ENCODE measurements around the gene NBPF3.
A peak's percentile ranks its signal among the peaks of the same experiment; 100 is the strongest.
"Not testable (repeated sequence)": the region's sequence is repeated elsewhere in the genome, so short reads cannot be mapped to it uniquely, and the experiment has no call there.

NBPF3 gene

GRCh38 chr1:21414015-21414414, 25.9 kb upstream of the NBPF3 start:
- no peaks in the 10 kb centered on the region for H3K36me3 ChIP-seq (ENCODE audit: control insufficient read depth in 1 of 2, insufficient read depth in 2 of 2, low read length in 2 of 2)
- H3K4ac ChIP-seq (ENCODE audit: low read depth, low read length), result no peak overlapping the region
- no peaks in the 10 kb centered on the region for H3K79me1 ChIP-seq (ENCODE audit: low read length)
- H3K27ac ChIP-seq (ENCODE audit: low read depth, low read length), result no peak overlapping the region
- H4K12ac ChIP-seq (ENCODE audit: low read depth, low read length), result no peak overlapping the region
- no peak overlapping the region for H3K9ac ChIP-seq (ENCODE audit: low read length)
- no peaks in the 10 kb centered on the region for H3K79me2 ChIP-seq (ENCODE audit: control insufficient read depth, insufficient read depth, low read length, poor library complexity)
- no peak overlapping the region for H2AK5ac ChIP-seq (ENCODE audit: low read length)
- no peaks in the 10 kb centered on the region for H3K27me3 ChIP-seq (ENCODE audit: insufficient read depth, low read length)
- no peak overlapping the region for H3K18ac ChIP-seq (ENCODE audit: low read length)
- no peak overlapping the region for H4K8ac ChIP-seq (ENCODE audit: low read depth, low read length)
- H3K23ac ChIP-seq (ENCODE audit: low read length), result peak overlapping the region; percentile 44
- H3K4me2 ChIP-seq (ENCODE audit: low read length), result no peak overlapping the region
- H3K14ac ChIP-seq (ENCODE audit: low read length), result no peak overlapping the region
- no peak overlapping the region for H2BK12ac ChIP-seq (ENCODE audit: low read length)
- no peak overlapping the region for H2AFZ ChIP-seq (ENCODE audit: insufficient read depth, low read length, poor library complexity)
- H3K4me3 ChIP-seq (ENCODE audit: low read depth, low read length), result no peak overlapping the region
- no peaks in the 10 kb centered on the region for H3K4me1 ChIP-seq (ENCODE audit: control insufficient read depth in 1 of 2, insufficient read depth in 2 of 2, low read length in 2 of 2)
- no peak overlapping the region for H2BK120ac ChIP-seq (ENCODE audit: insufficient read depth, low read length, poor library complexity)
- WGBS (ENCODE audit: extremely low coverage, insufficient coverage, insufficient read length), result no CpG with 5 or more reads among the region's 5 CpGs
- no peaks in the 10 kb centered on the region for H3K9me3 ChIP-seq (ENCODE audit: insufficient read depth, low read depth, low read length)
- DNase-seq, result no peak
- no peak overlapping the region for H4K91ac ChIP-seq (ENCODE audit: low read depth, low read length)
- H2BK5ac ChIP-seq (ENCODE audit: low read depth, low read length, poor library complexity), result no peak overlapping the region

- H3K4me1 ChIP-seq (ENCODE audit: control insufficient read depth in 1 of 2, insufficient read depth in 2 of 2, low read length in 2 of 2); H3K9me3 ChIP-seq (ENCODE audit: insufficient read depth, low read depth, low read length); H3K79me1 ChIP-seq (ENCODE audit: low read length); H4K8ac ChIP-seq (ENCODE audit: low read depth, low read length); H3K23ac ChIP-seq (ENCODE audit: low read length); H2BK12ac ChIP-seq (ENCODE audit: low read length); H3K36me3 ChIP-seq (ENCODE audit: control insufficient read depth in 1 of 2, insufficient read depth in 2 of 2, low read length in 2 of 2); H3K27ac ChIP-seq (ENCODE audit: low read depth, low read length); H2BK120ac ChIP-seq (ENCODE audit: insufficient read depth, low read length, poor library complexity); H4K12ac ChIP-seq (ENCODE audit: low read depth, low read length); H4K91ac ChIP-seq (ENCODE audit: low read depth, low read length); H3K4me3 ChIP-seq (ENCODE audit: low read depth, low read length); H3K14ac ChIP-seq (ENCODE audit: low read length); DNase-seq; H3K79me2 ChIP-seq (ENCODE audit: control insufficient read depth, insufficient read depth, low read length, poor library complexity); H2AK5ac ChIP-seq (ENCODE audit: low read length); H2AFZ ChIP-seq (ENCODE audit: insufficient read depth, low read length, poor library complexity); H2BK5ac ChIP-seq (ENCODE audit: low read depth, low read length, poor library complexity); H3K18ac ChIP-seq (ENCODE audit: low read length); H3K9ac ChIP-seq (ENCODE audit: low read length); H3K4me2 ChIP-seq (ENCODE audit: low read length); H3K4ac ChIP-seq (ENCODE audit: low read depth, low read length); H3K27me3 ChIP-seq (ENCODE audit: insufficient read depth, low read length): not testable (repeated sequence)
- no CpG with 5 or more reads among the region's 6 CpGs for WGBS (ENCODE audit: extremely low coverage, insufficient coverage, insufficient read length)
Measured at GRCh38 chr1:21420378-21420777, 19.6 kb upstream of the NBPF3 start.

GRCh38 chr1:21421307-21421706, 18.6 kb upstream of the NBPF3 start:
- not testable (repeated sequence) for H3K27me3 ChIP-seq (ENCODE audit: insufficient read depth, low read length); H2BK5ac ChIP-seq (ENCODE audit: low read depth, low read length, poor library complexity); H3K4me2 ChIP-seq (ENCODE audit: low read length); H3K79me2 ChIP-seq (ENCODE audit: control insufficient read depth, insufficient read depth, low read length, poor library complexity); H3K9me3 ChIP-seq (ENCODE audit: insufficient read depth, low read depth, low read length); H2AK5ac ChIP-seq (ENCODE audit: low read length); H3K79me1 ChIP-seq (ENCODE audit: low read length); H2AFZ ChIP-seq (ENCODE audit: insufficient read depth, low read length, poor library complexity); H3K4me1 ChIP-seq (ENCODE audit: control insufficient read depth in 1 of 2, insufficient read depth in 2 of 2, low read length in 2 of 2); H3K4me3 ChIP-seq (ENCODE audit: low read depth, low read length); H2BK12ac ChIP-seq (ENCODE audit: low read length); H4K8ac ChIP-seq (ENCODE audit: low read depth, low read length); H3K36me3 ChIP-seq (ENCODE audit: control insufficient read depth in 1 of 2, insufficient read depth in 2 of 2, low read length in 2 of 2); H4K91ac ChIP-seq (ENCODE audit: low read depth, low read length); H3K18ac ChIP-seq (ENCODE audit: low read length); H3K27ac ChIP-seq (ENCODE audit: low read depth, low read length); DNase-seq; H2BK120ac ChIP-seq (ENCODE audit: insufficient read depth, low read length, poor library complexity); H3K9ac ChIP-seq (ENCODE audit: low read length); H3K23ac ChIP-seq (ENCODE audit: low read length); H3K4ac ChIP-seq (ENCODE audit: low read depth, low read length); H3K14ac ChIP-seq (ENCODE audit: low read length); H4K12ac ChIP-seq (ENCODE audit: low read depth, low read length)
- no CpG with 5 or more reads among the region's 8 CpGs for WGBS (ENCODE audit: extremely low coverage, insufficient coverage, insufficient read length)

GRCh38 chr1:21427798-21428480, 12.0 kb upstream of the NBPF3 start:
- not testable (repeated sequence) for H3K4ac ChIP-seq (ENCODE audit: low read depth, low read length); H3K27me3 ChIP-seq (ENCODE audit: insufficient read depth, low read length); H3K9me3 ChIP-seq (ENCODE audit: insufficient read depth, low read depth, low read length); H3K23ac ChIP-seq (ENCODE audit: low read length); H2AK5ac ChIP-seq (ENCODE audit: low read length); H4K8ac ChIP-seq (ENCODE audit: low read depth, low read length); H3K36me3 ChIP-seq (ENCODE audit: control insufficient read depth in 1 of 2, insufficient read depth in 2 of 2, low read length in 2 of 2); H4K12ac ChIP-seq (ENCODE audit: low read depth, low read length); H3K79me2 ChIP-seq (ENCODE audit: control insufficient read depth, insufficient read depth, low read length, poor library complexity); H3K4me1 ChIP-seq (ENCODE audit: control insufficient read depth in 1 of 2, insufficient read depth in 2 of 2, low read length in 2 of 2); H3K18ac ChIP-seq (ENCODE audit: low read length); DNase-seq; H3K9ac ChIP-seq (ENCODE audit: low read length); H2AFZ ChIP-seq (ENCODE audit: insufficient read depth, low read length, poor library complexity); H3K14ac ChIP-seq (ENCODE audit: low read length); H4K91ac ChIP-seq (ENCODE audit: low read depth, low read length); H3K79me1 ChIP-seq (ENCODE audit: low read length); H2BK5ac ChIP-seq (ENCODE audit: low read depth, low read length, poor library complexity); H2BK120ac ChIP-seq (ENCODE audit: insufficient read depth, low read length, poor library complexity); H3K4me3 ChIP-seq (ENCODE audit: low read depth, low read length); H2BK12ac ChIP-seq (ENCODE audit: low read length); H3K27ac ChIP-seq (ENCODE audit: low read depth, low read length)
- peak overlapping the region; percentile 23 for H3K4me2 ChIP-seq (ENCODE audit: low read length)
- no CpG with 5 or more reads among the region's 74 CpGs for WGBS (ENCODE audit: extremely low coverage, insufficient coverage, insufficient read length)

Data from trophoblast cell (in vitro differentiated cells and primary cell).